ENCODE data around the gene LRFN2.

DNA sequence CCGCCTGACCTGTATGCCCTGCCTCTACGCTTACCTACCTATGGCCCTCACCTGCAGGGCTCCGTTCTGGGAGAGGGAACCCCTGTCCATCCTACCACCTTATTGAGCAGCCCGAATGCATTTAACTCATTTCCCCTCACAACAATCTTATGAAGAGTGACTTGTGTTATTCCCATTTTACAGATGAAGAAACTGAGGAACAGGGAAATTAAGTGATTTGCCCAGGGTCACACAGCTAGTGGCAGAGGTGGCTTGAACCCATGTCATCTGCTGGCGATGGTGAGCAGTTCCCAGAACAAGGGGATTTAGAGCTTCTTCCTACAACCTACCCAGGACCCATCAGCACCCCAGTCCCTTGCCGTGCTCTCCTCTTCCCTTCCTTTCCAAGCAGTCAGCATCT lies 42.3 kb upstream of the LRFN2 start:
- TF ChIP-seq, protein P1, sequence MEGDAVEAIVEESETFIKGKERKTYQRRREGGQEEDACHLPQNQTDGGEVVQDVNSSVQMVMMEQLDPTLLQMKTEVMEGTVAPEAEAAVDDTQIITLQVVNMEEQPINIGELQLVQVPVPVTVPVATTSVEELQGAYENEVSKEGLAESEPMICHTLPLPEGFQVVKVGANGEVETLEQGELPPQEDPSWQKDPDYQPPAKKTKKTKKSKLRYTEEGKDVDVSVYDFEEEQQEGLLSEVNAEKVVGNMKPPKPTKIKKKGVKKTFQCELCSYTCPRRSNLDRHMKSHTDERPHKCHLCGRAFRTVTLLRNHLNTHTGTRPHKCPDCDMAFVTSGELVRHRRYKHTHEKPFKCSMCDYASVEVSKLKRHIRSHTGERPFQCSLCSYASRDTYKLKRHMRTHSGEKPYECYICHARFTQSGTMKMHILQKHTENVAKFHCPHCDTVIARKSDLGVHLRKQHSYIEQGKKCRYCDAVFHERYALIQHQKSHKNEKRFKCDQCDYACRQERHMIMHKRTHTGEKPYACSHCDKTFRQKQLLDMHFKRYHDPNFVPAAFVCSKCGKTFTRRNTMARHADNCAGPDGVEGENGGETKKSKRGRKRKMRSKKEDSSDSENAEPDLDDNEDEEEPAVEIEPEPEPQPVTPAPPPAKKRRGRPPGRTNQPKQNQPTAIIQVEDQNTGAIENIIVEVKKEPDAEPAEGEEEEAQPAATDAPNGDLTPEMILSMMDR (conservative IDR thresholded peaks at IDR 0.05; ENCODE audit: low read depth, low read length) = no peak
- TF ChIP-seq EZH2phosphoT487 (IDR thresholded peaks at IDR 0.05; ENCODE audit: borderline replicate concordance, low read length) = no peak
